Measurements from ENCODE around the gene TAX1BP1.

Gene TAX1BP1

GRCh38 chr7:27873981-27874957 lies 134.3 kb downstream of the TAX1BP1 start:
- no peak for TF ChIP-seq CTCF (IDR thresholded peaks at IDR 0.05; ENCODE audit: borderline replicate concordance, insufficient read depth, low read depth, low read length)

GRCh38 chr7:27875061-27875460 lies 135.1 kb downstream of the TAX1BP1 start:
- no peak overlapping the region for H3K4me3 ChIP-seq (ENCODE audit: low read depth, low read length)
- no peak for TF ChIP-seq CTCF (IDR thresholded peaks at IDR 0.05; ENCODE audit: borderline replicate concordance, insufficient read depth, low read depth, low read length)

More at GRCh38 chr7:27873981-27874957, 134.3 kb downstream of the TAX1BP1 start:
- H3K4me3 ChIP-seq (ENCODE audit: low read depth, low read length), result no peak overlapping the region

GRCh38 chr7:27875832-27876231 lies 135.9 kb downstream of the TAX1BP1 start:
- H3K4me3 ChIP-seq (ENCODE audit: low read depth, low read length), result no peak overlapping the region
- TF ChIP-seq CTCF (IDR thresholded peaks at IDR 0.05; ENCODE audit: borderline replicate concordance, insufficient read depth, low read depth, low read length), result no peak

- TF ChIP-seq CTCF (IDR thresholded peaks at IDR 0.05; ENCODE audit: borderline replicate concordance, insufficient read depth, low read depth, low read length), result no peak
- H3K4me3 ChIP-seq (ENCODE audit: low read depth, low read length), result no peak overlapping the region
Observed at GRCh38 chr7:27876756-27877155, 136.8 kb downstream of the TAX1BP1 start.
